Memory B cell (primary cell): ENCODE results near the gene GPR142.

Source experiments
- ATAC-seq: fragments of 150-1000 bp; cut with Tn5 transposase; 2 replicates; pipeline ENCODE4 v1.10.0; 2021; ENCODE audit warnings: low read depth, mild to moderate bottlenecking, moderate library complexity
- DNase-seq, 2 donors: peaks; one replicate each; pipeline ENCODE4 v3.0.0; 2022; ENCODE audit warnings: low spot score in 2 of 2
- H3K27ac Mint-ChIP-seq: one replicate; pipeline ENCODE4 v1.8.0; 2022; ENCODE audit warnings: mild to moderate bottlenecking, moderate library complexity, mixed read lengths
- H3K27me3 Mint-ChIP-seq: one replicate; pipeline ENCODE4 v1.8.0; 2022; ENCODE audit warnings: mixed read lengths
- H3K36me3 Mint-ChIP-seq: one replicate; pipeline ENCODE4 v1.8.0; 2022; ENCODE audit warnings: mild to moderate bottlenecking, mixed read lengths
- H3K4me1 Mint-ChIP-seq: one replicate; pipeline ENCODE4 v1.8.0; 2022; ENCODE audit warnings: mixed read lengths
- H3K4me3 Mint-ChIP-seq: one replicate; pipeline ENCODE4 v1.8.0; 2022; ENCODE audit warnings: mild to moderate bottlenecking, moderate library complexity, mixed read lengths
- H3K9me3 Mint-ChIP-seq: one replicate; pipeline ENCODE4 v1.8.0; 2022; ENCODE audit warnings: mixed read lengths

The GPR142 gene, protein sequence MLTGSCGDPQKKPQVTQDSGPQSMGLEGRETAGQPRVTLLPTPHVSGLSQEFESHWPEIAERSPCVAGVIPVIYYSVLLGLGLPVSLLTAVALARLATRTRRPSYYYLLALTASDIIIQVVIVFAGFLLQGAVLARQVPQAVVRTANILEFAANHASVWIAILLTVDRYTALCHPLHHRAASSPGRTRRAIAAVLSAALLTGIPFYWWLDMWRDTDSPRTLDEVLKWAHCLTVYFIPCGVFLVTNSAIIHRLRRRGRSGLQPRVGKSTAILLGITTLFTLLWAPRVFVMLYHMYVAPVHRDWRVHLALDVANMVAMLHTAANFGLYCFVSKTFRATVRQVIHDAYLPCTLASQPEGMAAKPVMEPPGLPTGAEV

GRCh38 chr17:74367206-74367605 lies at the start of gene GPR142:
GPR142 (plus strand) TSS chr17:74367506; CDS start chr17:74369541, 2,035 bp downstream.
- H3K4me3 Mint-ChIP-seq, result no peak within 1 kb of the TSS
- peaks cover 7% of the 10 kb centered on the region for H3K4me1 Mint-ChIP-seq

DNA sequence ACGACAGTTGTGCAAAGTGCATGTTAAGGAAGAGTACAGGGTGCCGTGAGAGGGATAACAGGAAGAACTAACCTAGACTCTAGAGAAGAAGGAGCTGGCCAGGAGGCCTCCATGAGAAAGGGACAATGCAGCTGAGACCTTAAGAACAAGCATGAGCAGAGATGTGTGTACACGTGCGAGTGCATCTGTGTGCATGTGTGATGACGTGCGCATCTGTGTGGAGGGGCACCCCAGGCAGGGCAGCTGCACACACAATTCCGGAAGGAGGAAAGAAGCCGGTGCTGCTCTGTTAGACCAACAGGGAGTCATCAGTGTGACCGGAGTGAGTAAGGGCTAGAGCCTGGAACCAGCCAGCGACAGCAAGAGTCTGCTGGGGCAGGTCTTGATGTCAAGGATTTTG lies 48.9 kb upstream of the GPR142 start:
- Mint-ChIP-seq H3K9me3 (no peaks in the 10 kb centered on the region), H3K27me3 (peaks cover 26% of the 10 kb centered on the region), H3K36me3 (no peaks in the 10 kb centered on the region), H3K4me3 (no peak overlapping the region), H3K27ac (no peak overlapping the region), H3K4me1 (no peaks in the 10 kb centered on the region)
- ATAC-seq (no peak), DNase-seq (no peak)

More at GRCh38 chr17:74367206-74367605, at the start of gene GPR142:
- no peak within 1 kb of the TSS for H3K27ac Mint-ChIP-seq
- H3K9me3 Mint-ChIP-seq, result no peaks in the 10 kb centered on the region
- H3K27me3 Mint-ChIP-seq, result peaks cover 14% of the 10 kb centered on the region
- H3K36me3 Mint-ChIP-seq, result no peaks in the 10 kb centered on the region
- ATAC-seq (no peak), DNase-seq (no peak)

DNA sequence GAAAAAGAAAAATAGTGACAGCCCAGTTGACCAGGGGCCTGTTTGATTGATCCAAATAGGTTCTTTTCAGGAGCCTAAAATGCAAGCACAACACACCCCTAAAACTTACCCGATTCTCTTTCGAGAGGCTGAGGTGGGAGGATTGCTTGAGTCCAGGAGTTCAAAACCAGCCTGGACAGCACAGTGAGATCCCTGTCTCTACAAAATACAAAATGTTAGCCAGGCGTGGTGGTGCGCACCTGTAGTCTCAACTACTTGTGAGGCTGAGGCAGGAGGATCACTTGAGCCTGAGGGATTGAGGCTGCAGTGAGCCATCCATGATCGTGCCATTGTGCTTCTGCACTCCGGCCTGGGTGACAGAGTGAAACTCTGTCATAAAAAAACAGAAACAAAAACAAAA lies 42.8 kb upstream of the GPR142 start:
- Mint-ChIP-seq H3K4me1 (no peaks in the 10 kb centered on the region), H3K4me3 (no peak overlapping the region), H3K9me3 (no peaks in the 10 kb centered on the region), H3K36me3 (no peaks in the 10 kb centered on the region), H3K27ac (no peak overlapping the region), H3K27me3 (peaks cover 25% of the 10 kb centered on the region)
- DNase-seq, result no peak
- no peak for ATAC-seq

- ATAC-seq (no peak), DNase-seq (no peak)
- Mint-ChIP-seq H3K36me3 (no peaks in the 10 kb centered on the region), H3K27me3 (peaks cover 25% of the 10 kb centered on the region), H3K27ac (no peak overlapping the region), H3K9me3 (no peaks in the 10 kb centered on the region), H3K4me1 (no peaks in the 10 kb centered on the region), H3K4me3 (peak overlapping the region; percentile 45)
Observed at GRCh38 chr17:74325376-74325742, 41.9 kb upstream of the GPR142 start.

- H3K36me3 Mint-ChIP-seq, result no peaks in the 10 kb centered on the region
- no peaks in the 10 kb centered on the region for H3K4me1 Mint-ChIP-seq
- H3K27me3 Mint-ChIP-seq, result peaks cover 25% of the 10 kb centered on the region
- ATAC-seq (peak; percentile 63), DNase-seq (no peak)
- H3K27ac Mint-ChIP-seq, result no peak within 1 kb of the TSS
- peak within 1 kb of the TSS; percentile 50 for H3K4me3 Mint-ChIP-seq
- no peaks in the 10 kb centered on the region for H3K9me3 Mint-ChIP-seq
Observed at GRCh38 chr17:74325743-74326379, 41.4 kb upstream of the GPR142 start, which contains the start of gene KIF19. KIF19 (plus strand) TSS chr17:74326226; CDS start chr17:74326350, 124 bp downstream.

- no peaks in the 10 kb centered on the region for H3K4me1 Mint-ChIP-seq
- ATAC-seq (no peak), DNase-seq (no peak)
- H3K27ac Mint-ChIP-seq, result no peak overlapping the region
- no peaks in the 10 kb centered on the region for H3K36me3 Mint-ChIP-seq
- H3K27me3 Mint-ChIP-seq, result peaks cover 23% of the 10 kb centered on the region
- peak overlapping the region; percentile 32 for H3K4me3 Mint-ChIP-seq
- H3K9me3 Mint-ChIP-seq, result no peaks in the 10 kb centered on the region
Observed at GRCh38 chr17:74326506-74326905, 40.8 kb upstream of the GPR142 start.

GRCh38 chr17:74328487-74328886 lies 38.8 kb upstream of the GPR142 start:
- Mint-ChIP-seq H3K9me3 (no peaks in the 10 kb centered on the region), H3K27me3 (peaks cover 14% of the 10 kb centered on the region), H3K36me3 (no peaks in the 10 kb centered on the region), H3K27ac (no peak overlapping the region), H3K4me1 (peaks cover 5% of the 10 kb centered on the region), H3K4me3 (no peak overlapping the region)
- ATAC-seq, result no peak
- no peak for DNase-seq

DNA sequence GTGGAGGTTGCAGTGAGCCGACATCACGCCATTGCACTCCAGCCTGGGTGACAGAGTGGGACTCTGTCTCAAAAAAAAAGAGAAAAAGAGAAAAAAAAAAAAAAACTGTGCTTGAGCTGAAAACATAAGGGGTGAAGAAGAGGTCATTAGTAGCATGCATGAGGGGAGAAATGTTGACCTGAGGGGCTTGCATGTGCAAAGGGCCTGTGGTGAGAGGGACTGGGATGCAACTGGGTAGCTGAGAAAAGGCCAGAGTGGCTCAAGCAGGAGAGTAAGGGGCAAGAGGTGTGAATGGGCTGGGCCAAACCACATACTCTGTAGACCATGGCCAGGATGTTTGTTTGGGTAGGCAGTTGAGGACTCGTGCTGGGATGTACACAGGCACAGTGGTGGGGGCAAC lies 37.9 kb upstream of the GPR142 start:
- no peak for ATAC-seq
- no peak overlapping the region for H3K4me3 Mint-ChIP-seq
- H3K9me3 Mint-ChIP-seq, result no peaks in the 10 kb centered on the region
- H3K27me3 Mint-ChIP-seq, result peaks cover 14% of the 10 kb centered on the region
- H3K27ac Mint-ChIP-seq, result no peak overlapping the region
- H3K36me3 Mint-ChIP-seq, result no peaks in the 10 kb centered on the region
- H3K4me1 Mint-ChIP-seq, result peaks cover 5% of the 10 kb centered on the region
- DNase-seq, result no peak

DNA sequence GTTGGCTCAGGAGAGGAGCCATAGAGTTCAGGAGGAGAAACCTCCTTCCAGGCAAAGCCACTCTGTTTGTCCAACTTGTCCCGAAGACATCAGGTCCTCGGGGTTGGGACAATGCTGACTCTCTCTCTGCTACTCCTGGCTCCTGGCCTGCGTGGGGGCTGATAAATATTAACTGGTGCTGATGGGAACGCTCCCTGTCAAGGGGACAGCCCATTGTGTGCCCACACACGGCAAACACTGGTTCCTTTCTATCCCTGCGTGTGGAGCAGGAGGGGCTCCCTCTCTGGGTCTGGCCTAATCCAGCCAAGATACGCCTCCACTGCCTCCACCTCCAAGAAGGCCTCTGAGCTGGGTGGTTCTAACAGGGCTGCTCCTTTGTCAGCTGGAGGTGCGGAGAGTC lies 36.9 kb upstream of the GPR142 start:
- no peak overlapping the region for H3K27ac Mint-ChIP-seq
- DNase-seq, result no peak
- ATAC-seq, result no peak
- H3K9me3 Mint-ChIP-seq, result no peaks in the 10 kb centered on the region
- no peak overlapping the region for H3K4me3 Mint-ChIP-seq
- H3K36me3 Mint-ChIP-seq, result no peaks in the 10 kb centered on the region
- H3K4me1 Mint-ChIP-seq, result peaks cover 5% of the 10 kb centered on the region
- H3K27me3 Mint-ChIP-seq, result peaks cover 13% of the 10 kb centered on the region

DNA sequence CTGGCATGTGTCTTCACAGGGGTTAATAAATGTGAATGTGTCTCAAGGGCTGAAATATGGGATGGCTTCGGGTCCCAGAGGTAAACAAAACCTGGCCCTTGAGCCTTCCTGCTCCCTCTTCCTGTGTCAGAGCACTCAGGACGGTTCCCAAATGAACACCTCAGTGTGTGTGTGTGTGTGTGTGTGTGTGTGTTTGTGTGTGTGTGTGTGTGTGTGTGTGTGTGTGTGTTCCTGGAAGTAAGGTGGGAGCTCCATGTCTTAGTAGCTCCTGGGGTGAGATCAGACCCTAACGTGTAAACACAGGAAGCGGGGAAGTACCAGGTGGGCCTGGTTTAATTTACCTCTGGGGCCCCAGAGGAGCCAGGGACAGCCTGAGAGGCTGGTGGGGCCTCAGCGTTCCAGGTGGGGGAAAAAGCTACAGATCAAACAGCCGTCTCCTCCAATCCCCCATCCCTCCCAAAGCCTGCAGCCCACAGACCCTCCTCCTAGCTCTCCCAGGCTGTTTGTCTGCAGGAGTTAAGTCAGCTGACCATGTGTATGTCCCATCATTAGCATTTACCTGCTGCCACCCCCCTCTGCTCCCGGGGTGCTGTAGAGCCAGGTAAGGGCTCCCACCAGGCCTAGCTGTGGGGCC lies 35.2 kb upstream of the GPR142 start:
- H3K4me1 Mint-ChIP-seq, result peaks cover 5% of the 10 kb centered on the region
- no peak overlapping the region for H3K27ac Mint-ChIP-seq
- H3K9me3 Mint-ChIP-seq, result no peaks in the 10 kb centered on the region

GRCh38 chr17:74332763-74333283 lies 34.5 kb upstream of the GPR142 start:
- no peak overlapping the region for H3K4me3 Mint-ChIP-seq
- no peak overlapping the region for H3K27ac Mint-ChIP-seq
- no peaks in the 10 kb centered on the region for H3K9me3 Mint-ChIP-seq
- H3K27me3 Mint-ChIP-seq, result peaks cover 10% of the 10 kb centered on the region
- DNase-seq, result no peak
- no peak for ATAC-seq
- peaks cover 5% of the 10 kb centered on the region for H3K4me1 Mint-ChIP-seq
- H3K36me3 Mint-ChIP-seq, result no peaks in the 10 kb centered on the region

More for the DNA sequence above, 35.2 kb upstream of the GPR142 start:
- peaks cover 10% of the 10 kb centered on the region for H3K27me3 Mint-ChIP-seq
- no peak overlapping the region for H3K4me3 Mint-ChIP-seq
- no peaks in the 10 kb centered on the region for H3K36me3 Mint-ChIP-seq
- DNase-seq (no peak), ATAC-seq (no peak)

DNA sequence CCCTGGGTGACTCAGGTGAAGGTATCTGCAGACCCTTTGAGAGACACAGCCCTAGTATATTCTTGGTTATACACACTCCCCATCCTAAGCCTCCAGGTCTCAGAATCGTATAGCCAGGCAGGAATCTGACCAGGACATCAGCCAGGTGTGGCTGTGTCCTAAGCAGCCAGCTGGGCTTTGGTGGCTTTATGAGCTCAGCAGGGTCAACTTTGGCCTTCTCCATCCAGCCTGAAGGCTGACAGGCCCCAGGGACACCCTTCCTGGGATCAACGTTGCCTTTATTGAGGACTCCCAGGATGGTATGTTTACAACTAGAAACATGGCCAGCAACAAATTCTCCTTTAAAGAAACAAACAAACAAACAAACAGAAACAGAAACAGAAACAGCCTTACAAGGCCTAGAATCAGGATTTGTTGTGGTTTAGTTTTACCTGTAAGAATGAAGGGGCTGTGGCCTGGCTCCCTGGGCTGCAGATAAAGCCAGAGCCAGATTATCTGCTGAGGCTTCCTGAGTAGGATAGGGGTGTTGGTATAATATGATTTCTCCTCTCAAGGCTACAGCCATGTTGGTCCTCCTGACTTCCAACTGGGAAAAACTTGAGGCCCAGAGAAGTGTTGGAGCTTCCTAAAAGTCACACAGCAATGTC lies 32.8 kb upstream of the GPR142 start:
- ATAC-seq (no peak), DNase-seq (no peak)
- no peaks in the 10 kb centered on the region for H3K36me3 Mint-ChIP-seq
- H3K9me3 Mint-ChIP-seq, result no peaks in the 10 kb centered on the region
- no peak overlapping the region for H3K27ac Mint-ChIP-seq
- H3K27me3 Mint-ChIP-seq, result peaks cover 9% of the 10 kb centered on the region
- no peak overlapping the region for H3K4me3 Mint-ChIP-seq
- peaks cover 5% of the 10 kb centered on the region for H3K4me1 Mint-ChIP-seq

DNA sequence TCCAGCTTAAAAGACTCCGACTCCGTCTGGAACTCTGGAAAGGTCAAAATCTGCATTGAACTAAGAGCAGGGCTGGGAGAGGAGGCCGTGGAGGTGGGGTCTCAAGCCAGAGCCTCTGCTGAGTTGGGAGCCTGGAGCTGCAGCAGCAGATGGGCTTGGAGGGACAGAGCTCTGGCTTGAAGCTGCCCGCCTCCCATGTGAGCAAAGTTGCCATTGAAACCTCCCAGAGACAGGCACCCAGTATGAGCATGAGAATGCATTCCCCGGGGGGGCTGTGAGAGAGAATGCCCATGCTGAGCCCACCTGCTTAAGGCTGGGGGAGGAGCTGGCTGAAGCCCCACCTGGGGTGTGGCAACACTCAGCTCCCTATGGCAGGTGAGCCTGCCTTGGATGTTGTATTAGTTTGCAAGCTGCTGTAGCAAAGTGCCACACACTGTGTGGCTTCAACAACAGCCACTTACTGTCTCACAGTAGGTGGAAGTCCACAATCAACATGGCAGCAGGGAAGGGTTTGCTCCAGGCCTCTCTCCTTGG lies 31.7 kb upstream of the GPR142 start:
- peaks cover 5% of the 10 kb centered on the region for H3K4me1 Mint-ChIP-seq
- H3K4me3 Mint-ChIP-seq, result no peak overlapping the region
- H3K27me3 Mint-ChIP-seq, result peaks cover 11% of the 10 kb centered on the region
- H3K9me3 Mint-ChIP-seq, result no peaks in the 10 kb centered on the region
- no peak overlapping the region for H3K27ac Mint-ChIP-seq
- DNase-seq, result no peak
- no peaks in the 10 kb centered on the region for H3K36me3 Mint-ChIP-seq
- no peak for ATAC-seq
